ENCODE measurements around the gene ADCY10. TPM values are rescaled to one million over a fixed set of nuclear protein-coding genes. Genes with fewer than 3 reads are reported as not detected.
"Not testable (repeated sequence)": the region's sequence is repeated elsewhere in the genome, so short reads cannot be mapped to it uniquely, and the experiment has no call there.

The ADCY10 gene
- polyA plus RNA-seq, 2 donors = 0.04 TPM; not detected in 1

DNA sequence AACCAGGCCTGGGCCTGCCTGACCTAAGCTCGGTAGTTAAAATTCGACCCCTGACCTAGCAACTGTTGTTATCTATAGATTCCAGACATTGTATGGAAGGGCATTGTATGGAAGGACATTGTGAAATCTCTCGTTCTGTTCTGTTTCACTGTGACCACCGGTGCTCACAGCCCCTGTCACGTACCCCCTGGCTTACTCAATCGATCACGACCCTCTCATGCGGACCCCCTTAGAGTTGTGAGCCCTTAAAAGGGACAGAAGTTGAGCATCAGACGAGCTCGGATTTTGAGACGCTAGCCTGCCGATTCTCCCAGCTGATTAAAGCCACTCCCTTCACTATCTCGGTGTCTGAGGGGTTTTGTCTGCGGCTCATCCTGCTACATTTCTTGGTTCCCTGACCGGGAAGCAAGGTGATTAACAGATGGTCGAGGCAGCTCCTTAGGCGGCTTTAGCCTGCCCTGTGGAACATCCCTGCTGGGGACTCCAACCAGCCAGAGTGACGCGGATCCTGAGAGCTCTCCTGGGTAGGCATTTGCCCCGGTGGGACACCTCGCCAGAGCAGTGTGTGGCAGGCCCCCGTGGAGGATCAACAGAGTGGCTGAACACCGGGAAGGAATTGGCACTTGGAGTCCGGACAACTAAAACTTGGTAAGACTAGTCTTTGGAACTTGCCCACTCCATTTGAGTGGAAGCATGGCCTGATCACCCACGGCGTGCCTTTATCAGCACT, 50.6 kb downstream of the ADCY10 start:
- not testable (repeated sequence) for H3K36me3 ChIP-seq (ENCODE audit: control insufficient read depth in 2 of 2, insufficient read depth in 2 of 2, low read length in 1 of 2); H3K27me3 ChIP-seq (ENCODE audit: control insufficient read depth in 1 of 2, insufficient read depth in 2 of 2, low read length in 2 of 2); H3K4me1 ChIP-seq (ENCODE audit: control insufficient read depth in 2 of 2, insufficient read depth in 2 of 2, low read length in 1 of 2); H3K9me3 ChIP-seq (ENCODE audit: control insufficient read depth in 2 of 2, insufficient read depth in 1 of 2, low read depth in 1 of 2, low read length in 1 of 2); H3K27ac ChIP-seq (ENCODE audit: low read depth in 2 of 2, low read length in 1 of 2); H3K4me3 ChIP-seq (ENCODE audit: low read depth in 1 of 2, low read length in 2 of 2)
- WGBS, 2 donors = 92 to 93% methylated on average over 26 of the region's 26 CpGs

DNA sequence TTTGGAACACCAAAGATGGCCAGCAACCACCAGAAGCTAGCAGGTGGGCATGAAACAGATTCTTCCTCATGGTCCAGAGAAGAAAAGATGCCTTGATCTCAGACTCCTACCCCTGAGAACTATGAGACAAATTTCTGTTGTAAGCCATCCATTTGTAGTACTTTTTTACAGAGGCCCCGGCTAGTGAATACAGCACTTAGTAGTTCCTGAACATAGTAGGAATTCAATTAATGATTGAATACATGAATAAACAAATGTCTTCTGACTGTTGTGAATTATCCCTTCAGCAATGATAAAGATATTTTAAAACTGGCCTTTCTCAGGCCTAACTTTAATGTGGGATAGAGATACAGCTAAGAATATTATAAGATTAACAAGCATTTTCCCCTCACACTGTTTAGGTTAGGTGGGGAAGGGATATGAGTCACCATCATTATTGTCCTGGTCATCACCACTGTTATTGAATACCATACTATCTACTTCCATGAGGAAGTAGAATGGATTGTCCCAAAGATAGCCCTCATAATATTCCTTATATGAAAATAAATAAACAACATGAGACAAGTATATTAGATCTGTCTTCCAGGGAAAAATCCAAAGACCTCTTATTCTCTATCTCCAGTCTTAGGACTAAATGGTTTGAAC, 51.4 kb downstream of the ADCY10 start:
- 97 to 99% methylated on average over 1 of the region's 1 CpG for WGBS, 2 donors
- Histone ChIP-seq H3K9me3 (ENCODE audit: control insufficient read depth in 2 of 2, insufficient read depth in 1 of 2, low read depth in 1 of 2, low read length in 1 of 2) (no peaks in the 10 kb centered on the region), H3K4me1 (ENCODE audit: control insufficient read depth in 2 of 2, insufficient read depth in 2 of 2, low read length in 1 of 2) (no peaks in the 10 kb centered on the region), H3K4me3 (ENCODE audit: low read depth in 1 of 2, low read length in 2 of 2) (no peak overlapping the region), H3K27ac (ENCODE audit: low read depth in 2 of 2, low read length in 1 of 2) (no peak overlapping the region), H3K36me3 (ENCODE audit: control insufficient read depth in 2 of 2, insufficient read depth in 2 of 2, low read length in 1 of 2) (no peaks in the 10 kb centered on the region), H3K27me3 (ENCODE audit: control insufficient read depth in 1 of 2, insufficient read depth in 2 of 2, low read length in 2 of 2) (no peaks in the 10 kb centered on the region)

DNA sequence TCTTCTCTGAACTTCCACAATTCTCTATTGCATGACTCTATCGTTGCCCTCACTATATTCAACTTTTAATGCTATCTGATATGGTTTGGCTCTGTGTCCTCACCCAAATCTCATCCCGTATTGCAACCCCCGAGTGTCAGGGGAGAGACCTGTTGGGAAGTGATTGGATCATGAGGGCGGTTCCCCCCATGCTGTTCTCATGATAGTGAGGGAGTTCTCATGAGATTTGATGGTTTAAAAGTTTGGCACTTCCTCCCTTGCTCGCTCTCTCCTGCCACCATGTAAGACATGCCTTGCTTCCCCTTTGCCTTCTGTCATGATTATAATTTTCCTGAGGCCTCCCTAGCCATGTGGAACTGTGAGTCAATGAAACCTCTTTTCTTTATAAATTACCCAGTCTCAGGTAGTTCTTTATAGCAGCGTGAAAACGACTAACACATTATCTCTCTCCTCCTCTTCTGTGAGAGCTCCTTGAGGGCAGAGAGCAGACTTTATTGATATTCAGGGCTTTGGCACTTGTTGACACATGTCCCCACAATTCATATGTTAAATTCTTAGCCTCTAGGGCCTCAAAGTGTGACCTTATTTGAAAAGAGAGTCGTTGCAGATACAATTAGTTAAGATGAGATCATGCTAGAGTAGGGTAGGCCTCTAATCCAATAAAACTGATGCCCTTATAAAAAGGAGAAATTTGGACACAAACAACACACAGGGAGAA, 52.1 kb downstream of the ADCY10 start:
- Histone ChIP-seq H3K4me3 (ENCODE audit: low read depth in 1 of 2, low read length in 2 of 2) (no peak overlapping the region), H3K9me3 (ENCODE audit: control insufficient read depth in 2 of 2, insufficient read depth in 1 of 2, low read depth in 1 of 2, low read length in 1 of 2) (no peaks in the 10 kb centered on the region), H3K27me3 (ENCODE audit: control insufficient read depth in 1 of 2, insufficient read depth in 2 of 2, low read length in 2 of 2) (no peaks in the 10 kb centered on the region), H3K36me3 (ENCODE audit: control insufficient read depth in 2 of 2, insufficient read depth in 2 of 2, low read length in 1 of 2) (no peaks in the 10 kb centered on the region), H3K4me1 (ENCODE audit: control insufficient read depth in 2 of 2, insufficient read depth in 2 of 2, low read length in 1 of 2) (no peaks in the 10 kb centered on the region), H3K27ac (ENCODE audit: low read depth in 2 of 2, low read length in 1 of 2) (no peak overlapping the region)
- 80 to 81% methylated on average over 8 of the region's 8 CpGs for WGBS, 2 donors

DNA sequence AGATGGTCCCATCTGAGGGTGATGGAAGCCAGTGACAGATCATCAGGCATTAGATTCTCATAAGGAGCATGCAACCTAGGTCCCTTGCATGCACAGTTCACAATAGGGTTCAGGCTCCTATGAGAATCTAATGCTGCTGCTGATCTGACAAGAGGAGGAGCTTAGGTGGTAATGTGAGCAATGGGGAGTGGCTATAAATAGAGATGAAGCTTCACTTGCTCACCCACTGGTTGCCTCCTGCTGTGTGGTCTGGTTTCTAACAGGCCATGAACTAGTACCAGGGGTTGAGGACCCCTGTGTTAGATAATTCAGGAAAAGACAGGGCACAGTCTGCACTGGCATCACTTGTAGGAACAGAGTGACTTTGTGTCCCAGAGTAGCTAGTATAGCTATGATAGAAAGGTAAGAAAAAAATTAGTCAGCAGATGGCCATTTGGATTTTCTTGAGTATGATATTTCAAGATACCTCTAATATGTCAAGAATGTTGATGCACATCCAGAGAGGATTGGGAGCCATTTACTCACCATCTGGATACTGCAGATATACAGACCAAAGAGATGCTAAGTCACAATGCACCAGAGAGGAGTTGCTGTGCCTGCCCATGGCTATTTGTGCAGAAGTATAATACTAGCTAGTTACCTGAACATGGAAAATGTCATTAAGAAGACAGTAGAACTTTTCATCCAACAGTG, 53.6 kb downstream of the ADCY10 start:
- H3K27ac ChIP-seq (ENCODE audit: low read depth in 2 of 2, low read length in 1 of 2) = no peak overlapping the region
- no peaks in the 10 kb centered on the region for H3K36me3 ChIP-seq (ENCODE audit: control insufficient read depth in 2 of 2, insufficient read depth in 2 of 2, low read length in 1 of 2)
- H3K27me3 ChIP-seq (ENCODE audit: control insufficient read depth in 1 of 2, insufficient read depth in 2 of 2, low read length in 2 of 2) = no peaks in the 10 kb centered on the region
- no peaks in the 10 kb centered on the region for H3K4me1 ChIP-seq (ENCODE audit: control insufficient read depth in 2 of 2, insufficient read depth in 2 of 2, low read length in 1 of 2)
- H3K4me3 ChIP-seq (ENCODE audit: low read depth in 1 of 2, low read length in 2 of 2) = no peak overlapping the region
- no peaks in the 10 kb centered on the region for H3K9me3 ChIP-seq (ENCODE audit: control insufficient read depth in 2 of 2, insufficient read depth in 1 of 2, low read depth in 1 of 2, low read length in 1 of 2)

DNA sequence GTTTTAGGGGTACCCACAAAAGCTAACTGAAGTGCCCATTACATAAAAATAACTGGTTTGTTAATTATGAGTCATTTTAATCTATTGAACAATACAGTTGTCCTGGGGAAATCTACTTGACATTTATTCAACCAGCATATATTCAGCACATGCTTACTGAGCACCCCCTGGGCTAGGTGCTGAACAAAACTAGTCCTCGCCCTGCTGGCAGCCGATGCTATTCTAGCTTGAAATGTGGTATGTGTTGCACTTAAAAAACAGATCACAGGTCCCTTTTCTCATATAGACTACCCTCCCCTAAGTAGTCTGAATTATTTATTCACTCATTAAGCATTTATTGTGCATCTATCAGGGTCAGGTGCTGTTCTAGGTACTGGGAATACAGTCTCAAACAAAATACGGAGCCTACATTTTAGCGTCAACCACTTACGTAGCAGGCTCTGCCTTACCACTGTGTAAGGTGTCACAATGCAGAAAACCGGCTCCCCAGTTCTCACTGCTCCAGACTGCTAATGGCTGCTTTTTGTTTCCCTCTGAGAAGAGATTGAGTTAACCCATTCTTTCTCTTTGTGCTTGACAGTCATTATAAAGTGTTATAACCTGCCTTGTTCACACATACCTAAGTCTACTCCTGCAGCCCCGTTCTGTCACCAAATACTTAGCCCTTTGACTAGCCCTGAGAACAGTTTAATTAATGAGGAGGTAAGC, 57.1 kb downstream of the ADCY10 start:
- Histone ChIP-seq H3K27me3 (ENCODE audit: control insufficient read depth in 1 of 2, insufficient read depth in 2 of 2, low read length in 2 of 2) (no peaks in the 10 kb centered on the region), H3K4me3 (ENCODE audit: low read depth in 1 of 2, low read length in 2 of 2) (no peak overlapping the region), H3K36me3 (ENCODE audit: control insufficient read depth in 2 of 2, insufficient read depth in 2 of 2, low read length in 1 of 2) (no peaks in the 10 kb centered on the region), H3K27ac (ENCODE audit: low read depth in 2 of 2, low read length in 1 of 2) (no peak overlapping the region), H3K9me3 (ENCODE audit: control insufficient read depth in 2 of 2, insufficient read depth in 1 of 2, low read depth in 1 of 2, low read length in 1 of 2) (no peaks in the 10 kb centered on the region), H3K4me1 (ENCODE audit: control insufficient read depth in 2 of 2, insufficient read depth in 2 of 2, low read length in 1 of 2) (no peaks in the 10 kb centered on the region)
- WGBS, 2 donors = 75 to 77% methylated on average over 7 of the region's 7 CpGs

DNA sequence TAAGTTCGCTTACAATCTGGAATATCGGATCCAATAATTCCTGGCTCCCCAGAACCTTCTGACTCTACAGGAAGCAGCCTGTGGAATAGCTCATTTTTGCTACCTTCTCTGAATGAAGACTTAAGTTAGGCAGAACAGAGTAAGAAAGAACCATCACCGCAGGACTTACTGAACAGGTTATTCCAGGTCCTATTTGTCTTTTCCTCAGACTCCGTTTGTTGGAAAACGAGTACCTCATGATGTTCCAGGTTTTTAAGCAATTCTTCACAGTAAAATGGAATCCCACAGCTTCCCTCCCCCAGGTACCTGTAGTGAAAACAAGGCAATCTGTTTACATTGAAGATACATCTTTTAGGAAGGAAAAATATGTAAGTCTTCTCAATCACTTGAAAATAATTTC, 59.8 kb downstream of the ADCY10 start:
- 63 to 76% methylated on average over 5 of the region's 5 CpGs for WGBS, 2 donors
- H3K27me3 ChIP-seq (ENCODE audit: control insufficient read depth in 1 of 2, insufficient read depth in 2 of 2, low read length in 2 of 2) = no peaks in the 10 kb centered on the region
- H3K4me3 ChIP-seq (ENCODE audit: low read depth in 1 of 2, low read length in 2 of 2) = no peak overlapping the region
- no peaks in the 10 kb centered on the region for H3K36me3 ChIP-seq (ENCODE audit: control insufficient read depth in 2 of 2, insufficient read depth in 2 of 2, low read length in 1 of 2)
- no peaks in the 10 kb centered on the region for H3K9me3 ChIP-seq (ENCODE audit: control insufficient read depth in 2 of 2, insufficient read depth in 1 of 2, low read depth in 1 of 2, low read length in 1 of 2)
- no peaks in the 10 kb centered on the region for H3K4me1 ChIP-seq (ENCODE audit: control insufficient read depth in 2 of 2, insufficient read depth in 2 of 2, low read length in 1 of 2)
- no peak overlapping the region for H3K27ac ChIP-seq (ENCODE audit: low read depth in 2 of 2, low read length in 1 of 2)

DNA sequence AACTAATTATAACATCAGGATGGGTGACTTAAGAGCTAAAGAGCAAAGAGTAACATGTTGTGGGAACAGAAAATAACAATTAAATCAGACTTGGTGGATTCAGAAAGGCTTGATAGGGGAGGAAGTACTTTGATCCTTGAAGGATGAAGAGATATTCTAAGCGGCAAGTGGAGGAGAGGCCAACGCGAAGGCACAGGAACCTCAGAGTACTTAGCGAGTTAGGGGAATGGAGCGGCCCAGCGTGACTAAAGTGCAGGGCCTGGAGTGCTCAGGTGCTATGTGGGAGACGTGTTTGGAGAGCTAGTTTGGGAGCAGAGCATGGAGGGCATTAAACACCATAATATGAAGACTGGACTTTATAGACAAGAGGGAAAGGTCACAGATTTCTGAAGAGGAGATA, 64.3 kb downstream of the ADCY10 start:
- no peaks in the 10 kb centered on the region for H3K9me3 ChIP-seq (ENCODE audit: control insufficient read depth in 2 of 2, insufficient read depth in 1 of 2, low read depth in 1 of 2, low read length in 1 of 2)
- H3K4me1 ChIP-seq (ENCODE audit: control insufficient read depth in 2 of 2, insufficient read depth in 2 of 2, low read length in 1 of 2) = no peaks in the 10 kb centered on the region
- H3K27ac ChIP-seq (ENCODE audit: low read depth in 2 of 2, low read length in 1 of 2) = no peak overlapping the region
- no peak overlapping the region for H3K4me3 ChIP-seq (ENCODE audit: low read depth in 1 of 2, low read length in 2 of 2)
- 94 to 95% methylated on average over 7 of the region's 7 CpGs for WGBS, 2 donors
- no peaks in the 10 kb centered on the region for H3K36me3 ChIP-seq (ENCODE audit: control insufficient read depth in 2 of 2, insufficient read depth in 2 of 2, low read length in 1 of 2)
- H3K27me3 ChIP-seq (ENCODE audit: control insufficient read depth in 1 of 2, insufficient read depth in 2 of 2, low read length in 2 of 2) = no peaks in the 10 kb centered on the region

DNA sequence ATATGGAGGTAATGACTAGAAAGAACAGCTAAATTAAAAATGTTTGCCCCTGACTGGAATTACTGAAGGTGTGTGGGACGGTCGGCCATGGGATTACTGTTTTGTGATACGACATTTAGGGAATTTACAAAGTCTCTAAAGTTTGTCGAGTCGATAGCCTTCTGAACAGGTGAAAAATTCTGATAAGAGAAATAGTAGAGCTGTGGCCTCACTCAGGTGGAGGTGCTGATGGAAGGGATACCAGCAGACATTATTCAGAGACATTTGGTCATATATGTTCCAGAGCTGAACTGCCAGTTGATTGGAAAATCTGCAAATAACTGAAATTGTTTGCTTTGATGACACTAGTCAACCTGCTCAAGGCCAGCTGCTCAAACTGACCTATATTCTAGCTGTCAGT, 71.1 kb downstream of the ADCY10 start:
- H3K36me3 ChIP-seq (ENCODE audit: control insufficient read depth in 2 of 2, insufficient read depth in 2 of 2, low read length in 1 of 2) = no peaks in the 10 kb centered on the region
- 93 to 96% methylated on average over 5 of the region's 5 CpGs for WGBS, 2 donors

DNA sequence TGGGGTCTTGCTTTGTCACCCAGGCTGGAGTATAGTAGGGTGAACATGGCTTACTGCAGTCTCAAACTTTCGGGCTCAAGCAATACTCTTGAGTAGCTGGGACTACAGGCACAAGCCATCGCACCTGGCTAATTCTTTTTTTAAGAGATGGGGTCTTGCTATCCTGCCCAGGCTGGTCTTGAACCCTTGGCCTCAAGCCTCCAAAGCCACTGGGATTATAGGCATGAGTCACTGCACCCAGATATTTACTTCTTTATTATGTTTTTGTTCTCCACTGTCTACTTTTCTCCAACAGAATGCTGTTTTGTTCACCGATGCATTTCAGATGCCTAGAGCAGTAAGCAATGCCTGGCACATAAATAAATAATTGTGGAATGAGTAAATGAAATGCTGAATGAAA, 72.4 kb downstream of the ADCY10 start:
- no peaks in the 10 kb centered on the region for H3K27me3 ChIP-seq (ENCODE audit: control insufficient read depth in 1 of 2, insufficient read depth in 2 of 2, low read length in 2 of 2)
- no peak overlapping the region for H3K27ac ChIP-seq (ENCODE audit: low read depth in 2 of 2, low read length in 1 of 2)
- no peaks in the 10 kb centered on the region for H3K9me3 ChIP-seq (ENCODE audit: control insufficient read depth in 2 of 2, insufficient read depth in 1 of 2, low read depth in 1 of 2, low read length in 1 of 2)
- 90 to 94% methylated on average over 3 of the region's 3 CpGs for WGBS, 2 donors
- no peaks in the 10 kb centered on the region for H3K4me1 ChIP-seq (ENCODE audit: control insufficient read depth in 2 of 2, insufficient read depth in 2 of 2, low read length in 1 of 2)
- no peak overlapping the region for H3K4me3 ChIP-seq (ENCODE audit: low read depth in 1 of 2, low read length in 2 of 2)
- no peaks in the 10 kb centered on the region for H3K36me3 ChIP-seq (ENCODE audit: control insufficient read depth in 2 of 2, insufficient read depth in 2 of 2, low read length in 1 of 2)

More for the DNA sequence above, 71.1 kb downstream of the ADCY10 start:
- H3K27me3 ChIP-seq (ENCODE audit: control insufficient read depth in 1 of 2, insufficient read depth in 2 of 2, low read length in 2 of 2) = no peaks in the 10 kb centered on the region
- no peaks in the 10 kb centered on the region for H3K9me3 ChIP-seq (ENCODE audit: control insufficient read depth in 2 of 2, insufficient read depth in 1 of 2, low read depth in 1 of 2, low read length in 1 of 2)
- no peak overlapping the region for H3K4me3 ChIP-seq (ENCODE audit: low read depth in 1 of 2, low read length in 2 of 2)
- no peaks in the 10 kb centered on the region for H3K4me1 ChIP-seq (ENCODE audit: control insufficient read depth in 2 of 2, insufficient read depth in 2 of 2, low read length in 1 of 2)
- no peak overlapping the region for H3K27ac ChIP-seq (ENCODE audit: low read depth in 2 of 2, low read length in 1 of 2)
